GM18499 (cell line): ENCODE measurements around the gene PARD3B.

Source experiments
- ATAC-seq: cut with Tn5 transposase; IDR thresholded peaks from one replicate; pipeline ENCODE4 v1.9.1; 2021; ENCODE audit warnings: moderate number of reproducible peaks; ENCODE audit not compliant: insufficient read depth, unreplicated experiment

The PARD3B gene

DNA sequence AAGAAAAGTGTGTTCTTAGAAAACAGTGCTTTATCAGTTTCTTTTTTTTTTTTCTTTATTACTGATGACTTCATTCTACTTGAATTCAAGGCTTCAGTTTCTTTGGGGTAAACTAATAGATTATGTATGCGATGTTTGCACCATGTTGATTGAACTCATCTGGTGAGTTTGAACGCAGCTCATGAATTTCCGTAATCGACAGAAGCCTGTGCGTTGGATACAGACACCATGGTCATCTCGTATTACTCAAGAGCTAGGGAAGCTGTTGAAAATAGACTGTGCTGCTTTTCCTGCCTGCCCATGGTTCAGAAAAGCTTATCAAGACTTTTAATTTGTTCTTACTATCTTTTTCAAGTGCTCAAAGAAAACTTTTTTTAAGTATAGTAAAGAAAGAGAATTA, 951.5 kb downstream of the PARD3B start:
- no peak for ATAC-seq

DNA sequence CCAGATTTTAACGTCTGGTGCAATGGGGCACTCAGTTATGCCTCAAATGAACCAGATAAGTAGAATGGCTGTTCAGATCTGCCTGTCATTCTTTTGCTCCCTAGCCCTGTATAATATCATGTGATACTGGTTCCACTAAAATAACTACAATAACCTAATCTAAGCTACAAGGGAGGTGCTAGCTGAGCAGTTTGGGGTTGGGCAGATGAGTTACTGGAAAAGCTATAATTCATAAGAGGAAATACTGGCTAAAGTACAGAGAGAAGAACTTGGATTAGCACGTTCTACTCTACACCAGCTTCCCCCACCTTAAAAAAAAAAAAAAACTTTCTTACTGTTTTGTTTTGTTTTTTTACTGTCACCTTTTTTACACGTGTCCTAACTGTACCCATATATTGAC, 953.7 kb downstream of the PARD3B start:
- no peak for ATAC-seq

DNA sequence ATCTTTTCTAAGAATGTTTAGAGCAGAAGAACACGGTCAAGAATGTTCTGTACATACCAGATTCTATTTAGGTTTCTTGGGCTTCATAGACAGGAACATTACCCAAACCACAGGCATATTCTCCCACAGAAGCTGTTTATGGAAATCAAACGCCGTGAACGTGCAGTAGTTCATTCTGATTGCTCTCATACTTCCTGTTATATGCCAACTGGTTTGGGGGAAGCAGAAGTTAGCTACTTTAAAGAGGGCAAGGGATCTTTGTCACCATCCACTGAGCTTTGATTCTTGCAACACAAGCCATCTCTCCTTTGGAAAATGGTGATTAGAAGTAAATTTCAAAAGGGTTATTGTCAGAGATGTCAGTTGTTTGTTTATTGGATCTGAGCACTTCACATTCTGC, 954.8 kb downstream of the PARD3B start:
- ATAC-seq = no peak

DNA sequence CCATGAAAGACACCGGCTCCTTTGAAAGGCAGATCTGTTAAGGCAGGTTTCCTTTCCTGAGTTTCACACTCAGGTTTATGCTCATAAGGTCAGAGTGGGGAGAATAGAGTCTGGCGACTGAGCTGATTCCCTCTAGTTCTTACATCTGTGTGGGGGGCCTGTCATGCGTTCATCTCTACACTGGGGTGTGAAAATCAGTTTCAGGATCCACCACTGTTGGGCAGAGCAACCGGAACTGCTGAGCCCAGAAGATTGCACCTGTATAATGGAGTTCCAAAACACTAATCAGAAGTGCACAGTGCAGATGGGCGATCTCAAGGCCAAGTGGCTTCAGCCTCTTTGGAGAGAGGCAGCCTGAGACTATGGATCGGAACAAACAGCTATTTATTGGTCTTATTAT, 955.7 kb downstream of the PARD3B start:
- no peak for ATAC-seq

DNA sequence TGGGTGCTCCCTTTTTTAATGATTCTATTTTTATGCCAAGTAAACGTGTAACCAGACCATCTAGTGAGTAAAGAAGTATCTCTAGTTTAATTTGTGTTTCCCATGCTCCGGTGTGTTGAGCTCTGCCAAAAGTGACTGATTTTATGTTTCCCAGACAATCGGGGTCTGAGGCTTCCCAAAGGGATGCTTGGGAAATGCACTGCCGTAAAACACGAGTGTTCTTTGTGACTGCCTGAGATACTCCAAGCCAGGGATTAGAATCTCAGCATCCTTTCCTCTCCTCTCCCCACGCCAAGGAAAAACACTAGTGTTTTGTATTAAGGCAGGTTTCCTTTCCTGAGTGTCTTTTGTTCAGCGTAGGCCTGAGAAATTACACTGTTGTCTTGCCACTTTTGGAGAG, 956.6 kb downstream of the PARD3B start:
- no peak for ATAC-seq

DNA sequence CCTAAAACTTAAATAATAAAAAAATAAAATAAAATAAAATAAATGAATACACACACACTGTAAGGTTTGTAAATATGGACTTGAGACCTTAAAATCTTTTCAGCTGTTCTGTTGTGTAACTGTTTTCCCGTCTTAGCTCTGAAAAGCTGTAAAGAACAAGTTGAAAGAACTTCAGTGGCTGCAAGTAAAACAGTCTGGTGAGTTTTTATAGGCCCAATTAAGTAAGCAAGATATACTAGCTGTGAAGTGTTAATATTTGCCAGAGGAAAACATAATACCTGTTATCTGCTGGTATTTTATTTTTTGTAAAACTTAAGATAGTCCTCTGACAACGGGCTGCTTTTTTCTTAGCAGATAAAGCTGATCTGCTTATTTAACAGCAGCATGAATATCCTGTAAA, 960.1 kb downstream of the PARD3B start:
- no peak for ATAC-seq

DNA sequence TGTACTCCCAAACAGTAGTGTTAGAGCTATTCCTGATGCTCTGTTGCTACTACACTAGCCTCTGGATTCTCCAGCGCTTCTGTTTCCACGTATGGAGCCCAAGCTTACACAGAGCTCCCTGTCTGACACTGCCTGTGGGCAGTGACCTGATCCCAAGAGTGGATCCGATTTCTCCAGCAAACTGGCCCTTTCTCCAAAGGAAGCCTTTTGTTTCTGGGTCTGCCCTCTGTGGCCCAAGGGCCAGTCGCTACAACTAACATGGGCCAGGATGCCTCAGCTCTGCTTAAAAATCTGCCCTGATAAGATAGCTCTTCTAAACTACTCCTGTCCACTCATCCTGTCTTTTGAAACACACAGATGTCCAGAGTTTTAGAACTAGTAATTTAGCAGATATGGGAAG, 964.4 kb downstream of the PARD3B start:
- ATAC-seq = no peak

DNA sequence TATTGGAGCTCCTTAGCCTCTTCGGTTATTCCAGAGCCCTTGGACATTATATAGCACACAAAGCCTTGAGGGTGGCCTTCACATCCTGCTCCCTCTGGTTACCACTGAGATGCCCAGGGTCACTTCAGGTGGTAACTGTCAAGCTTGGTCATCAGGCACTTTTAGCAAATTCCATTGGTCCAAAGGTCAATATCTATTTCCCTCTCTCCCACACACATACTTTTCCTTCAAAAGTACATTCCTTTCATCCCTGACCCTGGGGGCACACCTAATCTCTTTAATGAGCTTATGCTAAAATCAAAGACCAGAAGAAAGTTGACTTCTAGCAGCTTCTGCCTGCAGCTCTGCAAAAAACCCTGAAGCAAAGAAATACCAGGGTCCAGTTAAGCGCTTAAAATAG, 965.1 kb downstream of the PARD3B start:
- ATAC-seq = no peak

DNA sequence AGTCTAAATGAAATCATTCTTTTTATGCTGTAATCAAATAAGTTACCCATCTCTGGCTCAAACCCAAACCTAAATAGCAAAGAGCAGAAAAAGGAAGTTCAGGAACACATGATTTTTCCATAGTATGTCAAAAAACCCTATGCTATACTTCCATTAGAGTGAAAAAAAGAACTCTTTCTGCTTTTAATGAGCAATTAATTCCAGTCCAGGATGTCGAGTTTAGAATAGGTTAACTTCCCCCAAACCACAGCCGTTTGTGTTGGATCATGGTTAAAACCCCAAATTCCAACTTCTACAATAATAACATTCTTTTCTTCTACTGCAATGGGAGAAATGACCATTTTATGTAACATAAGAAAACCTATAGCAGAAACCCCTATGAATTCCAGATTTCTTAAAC, 965.9 kb downstream of the PARD3B start:
- ATAC-seq = no peak

DNA sequence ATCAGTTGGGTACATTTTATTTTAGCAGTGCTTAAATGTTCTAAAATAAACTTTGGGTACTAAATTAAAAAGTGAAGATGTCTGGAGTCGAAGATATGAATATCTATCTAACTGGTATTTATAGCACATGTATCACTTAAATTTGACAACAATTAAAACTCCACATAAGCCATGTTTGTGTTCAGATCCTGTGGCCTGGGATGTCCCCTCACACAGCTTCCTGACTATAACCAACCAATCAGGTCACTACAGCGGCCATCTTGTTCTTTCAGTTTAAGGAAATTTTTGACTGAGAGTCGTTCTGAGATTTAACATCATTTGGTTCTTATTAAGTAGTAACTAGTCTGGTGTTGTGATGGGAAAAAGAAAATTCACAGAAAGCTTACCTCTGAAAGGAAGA, 966.4 kb downstream of the PARD3B start:
- ATAC-seq = no peak

DNA sequence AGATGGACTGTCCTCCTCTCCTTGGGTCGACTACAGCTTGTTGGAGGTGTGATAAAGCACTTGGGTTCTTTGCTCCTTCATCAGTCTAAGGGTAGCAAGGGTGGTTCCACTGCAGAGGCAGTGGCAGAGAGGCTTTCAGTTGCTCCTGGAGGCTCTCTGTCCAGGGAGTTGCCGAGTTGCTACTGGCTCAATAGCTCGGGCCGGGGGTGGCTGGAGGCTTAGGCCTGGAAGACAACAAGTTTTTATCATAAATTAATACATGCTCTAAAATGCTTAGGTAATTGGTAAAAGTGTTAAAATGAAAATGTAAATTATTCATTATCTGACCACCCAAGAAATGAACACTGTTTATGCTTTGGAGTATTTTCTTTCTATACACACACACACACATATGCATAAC, 975.0 kb downstream of the PARD3B start:
- ATAC-seq = no peak

DNA sequence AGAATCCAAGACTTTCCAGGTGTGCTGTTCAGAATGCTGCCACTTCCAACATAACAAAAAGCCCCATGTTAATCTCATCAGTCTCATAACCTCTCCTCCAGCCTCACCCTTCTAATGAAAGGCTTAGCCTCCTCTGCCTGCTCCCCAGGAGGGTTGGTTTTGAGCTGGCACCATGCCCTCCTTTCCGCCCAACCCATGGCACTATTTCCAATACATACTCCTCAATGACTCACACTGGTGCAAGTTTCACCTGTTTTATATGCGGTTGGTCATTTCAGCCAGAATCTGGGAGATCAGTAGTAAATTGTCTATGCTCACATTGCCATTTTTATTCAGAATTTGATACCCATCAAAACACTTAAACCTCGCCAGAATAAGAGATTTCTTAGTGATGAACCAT, 979.4 kb downstream of the PARD3B start:
- ATAC-seq = no peak

DNA sequence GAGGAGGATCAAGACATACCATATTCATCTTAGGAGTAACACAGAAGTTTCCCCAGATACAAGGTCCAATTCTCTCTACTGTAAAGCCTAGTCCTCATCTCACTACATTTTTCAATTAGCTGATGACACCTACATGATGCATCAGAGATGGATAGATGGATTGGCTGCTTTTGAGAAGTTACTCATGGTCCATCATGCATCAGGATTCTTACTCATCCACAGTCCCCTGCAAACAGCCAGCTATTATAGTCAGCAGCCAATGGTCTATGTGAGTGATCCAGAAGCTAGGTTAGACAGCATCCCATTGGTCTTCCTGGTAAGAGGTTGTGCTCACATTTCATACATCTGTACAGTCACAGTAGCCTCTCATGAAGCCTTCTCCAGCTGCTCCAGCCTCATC, 982.5 kb downstream of the PARD3B start:
- ATAC-seq = no peak

DNA sequence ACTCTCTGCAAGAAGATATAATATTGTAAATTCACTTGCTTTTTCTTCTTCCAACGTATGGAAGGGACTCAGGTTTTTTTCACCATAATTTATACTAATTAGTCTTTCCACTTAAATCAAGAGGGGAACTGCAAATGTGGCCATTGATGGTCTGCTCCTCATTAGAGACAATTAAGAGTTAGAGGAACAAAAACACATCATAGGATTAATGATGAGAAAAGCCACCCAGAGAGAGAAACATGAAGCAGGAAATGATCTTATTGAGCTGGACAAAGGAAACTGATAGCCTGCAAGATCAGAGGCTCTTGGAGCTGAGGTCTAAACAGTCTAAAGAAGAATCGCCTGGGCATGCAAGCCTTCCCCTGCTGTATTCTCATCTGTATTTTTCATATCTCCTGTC, 985.8 kb downstream of the PARD3B start:
- no peak for ATAC-seq

DNA sequence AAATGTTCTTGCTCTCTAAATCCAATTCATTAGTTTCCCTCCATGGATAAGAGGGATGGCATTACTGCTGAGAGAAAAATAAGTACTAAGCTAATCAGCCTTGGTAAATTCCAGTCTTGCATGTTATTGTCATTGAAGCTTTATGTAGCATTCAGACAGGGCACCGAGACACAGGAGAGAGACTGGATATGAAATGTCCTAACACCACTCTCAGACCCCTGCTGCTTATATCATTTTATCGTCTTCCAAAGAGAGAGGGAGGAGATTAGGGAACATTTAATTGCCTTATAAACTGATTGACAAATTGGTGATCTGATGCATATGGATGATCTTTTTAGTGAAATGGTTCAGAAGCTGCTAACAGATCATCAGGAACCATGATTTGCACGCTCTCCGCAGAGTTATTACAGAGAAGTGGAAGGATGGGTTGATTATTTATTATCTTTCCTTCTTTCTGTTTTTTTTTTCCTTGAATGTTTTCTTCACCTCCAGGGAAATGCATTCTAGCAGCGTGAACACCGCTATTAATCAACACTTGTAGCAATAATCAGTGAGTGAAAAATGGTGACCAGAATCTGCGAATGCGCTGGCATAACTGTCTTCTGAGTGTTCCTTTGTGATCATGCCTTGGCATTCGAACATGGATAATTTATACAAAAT, 986.3 kb downstream of the PARD3B start:
- ATAC-seq = no peak

DNA sequence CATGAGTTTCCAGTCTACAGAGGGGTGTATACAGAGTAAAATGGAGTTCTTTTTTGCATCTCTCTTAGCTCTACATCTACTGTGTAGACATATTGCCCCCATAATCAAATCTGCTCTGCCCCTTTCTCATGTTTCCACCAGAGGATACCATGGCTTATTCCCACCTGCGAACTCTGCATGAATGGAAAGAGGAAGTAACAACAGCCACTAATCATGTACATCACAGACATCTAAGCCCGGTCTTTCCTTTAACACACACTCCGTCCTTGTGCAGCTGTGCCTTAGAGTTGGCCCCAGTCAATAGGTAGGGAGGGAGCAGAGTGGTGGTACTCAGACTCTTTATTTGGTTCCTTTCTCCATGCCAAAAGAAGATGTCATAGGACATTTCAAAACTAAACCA, 989.7 kb downstream of the PARD3B start:
- no peak for ATAC-seq

DNA sequence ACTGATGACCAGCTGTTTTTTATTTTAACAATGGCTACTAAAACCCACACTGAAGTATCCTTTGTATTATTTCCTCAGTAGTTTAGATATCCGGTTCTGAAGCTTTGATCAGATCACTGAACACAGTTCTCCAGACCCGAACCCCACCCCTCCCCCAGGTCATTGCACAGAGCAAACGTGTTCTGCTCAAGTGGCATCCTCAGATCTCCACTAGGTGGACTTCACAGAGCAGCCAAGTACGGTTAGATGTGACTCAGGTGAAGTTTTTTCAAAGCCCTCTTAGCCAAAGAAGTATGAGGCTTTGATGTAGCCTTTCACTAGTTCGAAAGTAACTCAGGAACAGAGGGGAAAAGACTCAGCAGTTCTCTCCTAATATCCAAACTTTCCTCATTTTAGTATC, 994.3 kb downstream of the PARD3B start:
- no peak for ATAC-seq

DNA sequence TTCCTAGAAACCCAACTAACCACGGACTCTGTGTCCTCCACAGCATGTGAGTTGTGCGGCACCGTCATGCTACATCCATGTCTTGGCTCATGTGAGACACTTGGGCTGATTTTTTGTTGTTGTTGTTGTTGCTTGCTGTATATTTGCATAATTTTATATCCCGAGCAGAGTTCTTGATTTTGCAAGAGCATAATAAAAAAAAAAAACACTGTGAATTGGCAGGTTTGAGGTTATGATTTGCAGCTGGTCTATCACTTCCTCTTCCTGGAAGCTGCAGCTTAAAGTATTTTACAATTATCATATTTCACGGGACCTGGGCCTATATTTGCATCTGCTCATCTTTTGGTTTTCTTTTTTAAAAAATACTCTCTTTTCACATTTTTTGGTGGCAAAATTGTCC, 994.8 kb downstream of the PARD3B start:
- no peak for ATAC-seq

DNA sequence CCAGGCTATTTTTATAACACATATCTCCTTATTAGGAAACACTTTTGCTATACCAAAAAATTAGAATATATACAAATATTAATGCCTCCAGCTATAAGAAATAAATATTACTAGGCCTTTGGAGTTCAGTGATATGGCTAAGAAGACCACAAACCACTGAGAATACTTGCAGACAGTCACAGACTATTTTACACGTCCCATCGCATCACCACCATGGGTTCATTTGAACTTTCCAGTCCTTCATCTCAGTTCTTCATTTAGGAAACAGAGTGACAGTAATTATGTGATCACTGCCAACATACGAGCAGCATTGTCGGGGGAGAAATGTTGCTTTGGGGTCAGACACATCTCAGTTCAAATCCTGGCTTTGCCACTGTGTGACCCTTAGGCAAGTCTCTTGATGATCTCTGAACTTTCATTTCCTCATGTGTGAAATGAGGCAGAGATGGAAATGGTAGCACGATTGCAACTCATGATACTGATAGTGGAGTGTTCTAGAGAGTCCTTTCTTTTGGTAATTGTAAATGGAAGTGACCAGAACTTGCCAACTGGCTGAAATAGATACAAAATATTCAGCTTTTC, 998.1 kb downstream of the PARD3B start:
- ATAC-seq = no peak

DNA sequence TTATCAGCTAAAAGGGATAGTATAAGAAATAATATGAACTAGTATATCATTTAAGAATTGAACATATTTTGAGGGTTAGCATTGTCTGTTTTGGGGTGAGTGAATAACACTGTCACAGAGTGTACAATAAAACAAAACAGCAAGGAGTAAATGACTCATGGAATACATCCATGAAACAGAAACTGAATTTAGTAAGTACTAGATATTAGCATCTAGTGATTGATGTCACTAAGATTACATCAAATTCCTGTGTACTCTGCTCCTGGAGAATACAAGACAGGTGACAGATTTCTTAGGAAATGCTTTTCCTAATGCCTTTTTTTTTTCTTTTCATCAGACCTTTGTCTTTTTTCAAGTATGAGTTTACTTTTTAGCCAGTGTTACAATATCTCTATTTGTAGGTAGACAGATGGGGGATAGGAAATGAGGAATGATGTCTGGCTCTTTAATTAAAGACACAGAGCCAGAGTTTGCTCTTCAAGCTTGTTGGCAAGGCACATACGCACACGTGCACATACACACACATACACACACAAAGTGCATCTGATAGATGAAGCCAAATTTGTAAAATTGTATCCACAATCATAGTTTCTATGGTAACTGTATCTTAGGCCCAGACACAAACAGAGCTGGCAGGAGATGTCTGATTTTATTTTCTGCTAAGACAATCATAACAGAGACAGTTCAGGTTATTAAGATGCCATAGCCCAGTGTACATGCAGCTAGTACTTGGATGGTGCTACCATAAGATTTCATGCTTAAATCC, 998.8 kb downstream of the PARD3B start:
- ATAC-seq = no peak

DNA sequence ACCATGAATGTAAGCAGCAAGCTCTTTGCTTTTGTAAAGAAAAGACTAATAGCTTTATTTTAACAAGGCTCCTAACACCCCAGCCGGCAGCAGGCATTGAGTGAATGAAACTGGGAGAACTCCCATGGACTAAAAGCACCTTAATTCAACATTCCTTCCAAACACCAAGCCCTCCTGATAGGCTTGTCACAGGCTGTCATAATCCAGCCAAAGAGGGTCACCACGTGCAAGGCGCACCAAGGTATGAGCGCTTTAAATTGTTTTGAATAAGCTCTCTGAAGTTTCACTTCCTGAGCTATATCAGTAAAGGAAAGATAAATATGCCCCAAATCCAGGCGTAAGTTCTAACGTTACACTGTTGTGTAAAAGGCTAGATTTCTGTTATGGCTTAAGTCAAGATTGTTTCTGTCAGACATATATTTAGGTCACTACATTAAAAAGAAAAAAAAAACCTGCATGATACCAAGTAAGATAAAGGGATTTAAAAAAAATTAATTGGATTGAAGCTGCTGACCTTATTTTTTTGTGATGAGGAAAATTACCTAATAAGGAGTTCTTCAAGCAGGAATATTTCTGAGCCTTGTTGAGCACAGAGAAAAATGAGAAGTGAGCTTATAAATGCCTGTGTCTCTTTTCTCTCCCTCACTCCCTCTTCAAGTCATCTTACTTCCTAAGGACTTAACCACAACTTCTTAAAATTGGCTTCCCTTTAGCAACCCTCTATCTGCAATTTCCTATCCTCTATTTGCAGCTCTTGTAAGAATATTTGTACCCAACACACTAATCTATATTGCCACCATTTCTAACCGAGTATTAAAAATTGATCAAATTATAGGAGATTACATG, 1000.9 kb downstream of the PARD3B start:
- ATAC-seq = no peak
